GM12878 (cell line): ENCODE results near the gene RO60. TPM values are rescaled to one million over a fixed set of nuclear protein-coding genes. Genes with fewer than 3 reads are reported as not detected.

ENCODE experiments used
- ATAC-seq: fragments of 200-7000 bp; cut with Tn5 transposase; 3 replicates; pipeline ENCODE4 v1.9.1; 2020; ENCODE audit warnings: mild to moderate bottlenecking, moderate library complexity
- BruUV-seq: library from RNA; stranded (reverse); fragments of 400-500 nt; replicated peaks from 2 replicates; lab custom pipeline; 2021; lab: Mats Ljungman, UMichigan
- CTCF ChIA-PET: fragments of 300-600 bp; sonication (Branson Sonifier 250); formaldehyde crosslinking; extraction: SDS; loops from one replicate; lab custom pipeline; 2021; ENCODE audit warnings: inconsistent platforms; lab: Yijun Ruan, JAX
- POLR2A ChIA-PET: fragments of 350-600 bp; formaldehyde crosslinking; extraction: SDS; loops from one replicate; lab custom pipeline; 2021; ENCODE audit warnings: inconsistent platforms; lab: Charles Lee
- RAD21 ChIA-PET: fragments of 300-600 bp; sonication (Branson Sonifier 250); formaldehyde crosslinking; loops from one replicate; lab custom pipeline; 2023; ENCODE audit warnings: antibody characterized with exemption; ENCODE audit not compliant: unreplicated experiment; lab: Charles Lee
- SMC1A ChIA-PET: fragments of 300-600 bp; sonication (Branson Sonifier 250); formaldehyde crosslinking; loops from one replicate; lab custom pipeline; 2023; ENCODE audit not compliant: unreplicated experiment, uncharacterized antibody; lab: Charles Lee
- DNase-seq: peaks from one replicate; pipeline ENCODE4 v3.0.0-alpha.2; 2011; ENCODE audit warnings: low read depth, low spot score
- FAIRE-seq: peaks from 3 replicates; lab custom pipeline; 2011; peaks lifted over from hg19 to GRCh38; lab: Jason Lieb, UNC
- H2AFZ ChIP-seq: 2 replicates; pipeline ENCODE4 v1.6.0; 2011; ENCODE audit warnings: low read depth, low read length, control low read depth; ENCODE audit not compliant: control insufficient read depth
- H3K27ac ChIP-seq: 2 replicates; pipeline ENCODE4 v1.5.1; 2011; ENCODE audit warnings: control low read depth; ENCODE audit not compliant: control insufficient read depth, insufficient read depth
- H3K27me3 ChIP-seq, 2 experiments: replicated peaks in 1 of 2; 2 replicates each; pipeline versions ENCODE4 v1.6.0 to v1.6.1; 2011; ENCODE audit warnings: low read length in 1 of 2; ENCODE audit not compliant: control insufficient read depth in 2 of 2, insufficient read depth in 2 of 2
- H3K36me3 ChIP-seq, 2 experiments: 2 replicates each; pipeline ENCODE4 v1.5.1; 2011; ENCODE audit warnings: low read length in 1 of 2; ENCODE audit not compliant: control insufficient read depth in 2 of 2, insufficient read depth in 2 of 2
- H3K4me1 ChIP-seq: 2 replicates; pipeline ENCODE4 v1.6.1; 2011; ENCODE audit warnings: mild to moderate bottlenecking, low read length, moderate library complexity, mixed read lengths; ENCODE audit not compliant: control insufficient read depth, insufficient read depth
- H3K4me2 ChIP-seq: 2 replicates; pipeline ENCODE4 v1.6.0; 2011; ENCODE audit warnings: control low read depth; ENCODE audit not compliant: control insufficient read depth, insufficient read depth
- H3K4me3 ChIP-seq: fragments of 200-600 bp; sonication (generic); 2 replicates; pipeline ENCODE4 v1.5.1; 2016
- H3K79me2 ChIP-seq: 2 replicates; pipeline ENCODE4 v1.6.0; 2011; ENCODE audit warnings: low read length; ENCODE audit not compliant: control insufficient read depth, insufficient read depth
- H3K9ac ChIP-seq: 2 replicates; pipeline ENCODE4 v1.8.0; 2011; ENCODE audit warnings: low read length, control low read depth, mixed read lengths; ENCODE audit not compliant: control insufficient read depth, insufficient read depth
- H3K9me3 ChIP-seq: replicated peaks from 3 replicates; pipeline ENCODE4 v1.5.1; 2011; ENCODE audit warnings: mild to moderate bottlenecking, low read length; ENCODE audit not compliant: control insufficient read depth, insufficient read depth
- H4K20me1 ChIP-seq: 2 replicates; pipeline ENCODE4 v1.6.0; 2011; ENCODE audit not compliant: control insufficient read depth, insufficient read depth
- ASH2L ChIP-seq: fragments of 300-600, 200-600 bp; sonication (generic); IDR thresholded peaks from 2 replicates; pipeline ENCODE4 v1.6.1; 2017; ENCODE audit warnings: low read depth, mild to moderate bottlenecking, borderline replicate concordance
- E2F8 ChIP-seq: fragments of 450-650 bp; IDR thresholded peaks from 2 replicates; pipeline ENCODE4 v1.6.1; 2018; ENCODE audit warnings: mild to moderate bottlenecking, low read depth, moderate library complexity; ENCODE audit not compliant: partially characterized antibody
- FOS ChIP-seq: IDR thresholded peaks from 3 replicates; pipeline ENCODE4 v1.6.1; 2011; ENCODE audit warnings: borderline replicate concordance; ENCODE audit not compliant: insufficient read length; ENCODE audit errors: extremely low read depth
- IRF4 ChIP-seq: IDR thresholded peaks from 2 replicates; pipeline ENCODE4 v1.6.1; 2011; ENCODE audit warnings: low read depth, low read length
- NR2C2 ChIP-seq: IDR thresholded peaks from 2 replicates; pipeline ENCODE4 v1.6.1; 2011; ENCODE audit warnings: borderline replicate concordance, low read depth; ENCODE audit not compliant: control insufficient read depth, insufficient read length
- ZNF384 ChIP-seq: IDR thresholded peaks from 2 replicates; pipeline ENCODE4 v1.6.1; 2012; ENCODE audit warnings: low read depth, mild to moderate bottlenecking, low read length, improper control_type of control experiment, borderline replicate concordance
- WGBS: methylation state at CpG from one replicate; pipeline ENCODE4 v1.1.6; 2016; ENCODE audit warnings: low lambda C conversion rate; ENCODE audit not compliant: insufficient replicate concordance, insufficient coverage; ENCODE audit errors: missing lambda C conversion rate; 5-methylcytosine and 5-hydroxymethylcytosine counted together
- in situ Hi-C: fragments of 300-500 bp; cut with MboI; formaldehyde crosslinking; loops from 9 replicates; pipeline ENCODE4 v1.14.3; 2018; ENCODE audit warnings: mixed read lengths
- intact Hi-C: fragments of 100-400 bp; cut with micrococcal nuclease; formaldehyde crosslinking; loops from one replicate; pipeline ENCODE4 v1.14.2; 2022; ENCODE audit not compliant: unreplicated experiment
- polyA plus RNA-seq, 11 experiments: library from polyadenylated mRNA; depleted of rRNA in 4 of 11; unstranded in 6 of 11; stranded (reverse) in 5 of 11; fragments of >200 nt; fragmentation: Nextera tagmentation in 4 of 11; fragmentation: Illumina TruSeq in 1 of 11; extraction: Ambion mirVana in 4 of 11; extraction: Trizol in 1 of 11; gene quantifications; 1 replicate in 1 of 11; 2 replicates in 10 of 11; pipeline versions ENCODE4 v1.2.1 to v1.2.3, GENCODE V29; 2011 to 2016; ENCODE audit warnings: inconsistent platforms in 2 of 11, missing spikeins in 2 of 11, low read depth in 1 of 11
- total RNA-seq, 4 experiments: library from RNA; depleted of rRNA in 3 of 4; stranded (reverse); fragments of >200 nt in 3 of 4; fragmentation: Illumina TruSeq in 1 of 4; extraction: Trizol in 1 of 4; gene quantifications; 2 replicates each; pipeline versions ENCODE4 v1.2.1 to v1.2.3, GENCODE V29; 2013 to 2021

RO60 gene
- total and polyA plus RNA-seq, 10 of the 15 experiments (the other 5 are each of a cell fraction or from before 2014, with no cell fraction given): 21.1 to 143 (median 83.1) TPM

DNA sequence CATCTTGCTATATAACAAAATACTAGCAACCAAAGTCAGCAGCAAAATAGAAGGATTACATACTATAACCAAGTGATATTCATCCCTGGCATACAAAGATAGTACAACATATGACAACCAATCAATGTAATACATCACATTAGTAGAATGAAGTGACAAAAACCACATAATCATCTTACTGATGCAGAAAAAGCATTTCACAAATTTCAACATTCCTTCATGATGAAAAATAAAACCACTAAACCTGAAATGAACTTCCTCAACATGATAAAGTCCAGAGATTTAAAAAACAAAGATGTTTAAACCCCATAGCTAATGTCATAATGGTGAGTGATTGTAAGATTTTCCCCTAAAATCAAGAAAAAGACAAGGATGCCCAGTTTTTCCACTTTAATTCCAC lies 18.6 kb downstream of the RO60 start (continued):
- no peak for TF ChIP-seq ASH2L

DNA sequence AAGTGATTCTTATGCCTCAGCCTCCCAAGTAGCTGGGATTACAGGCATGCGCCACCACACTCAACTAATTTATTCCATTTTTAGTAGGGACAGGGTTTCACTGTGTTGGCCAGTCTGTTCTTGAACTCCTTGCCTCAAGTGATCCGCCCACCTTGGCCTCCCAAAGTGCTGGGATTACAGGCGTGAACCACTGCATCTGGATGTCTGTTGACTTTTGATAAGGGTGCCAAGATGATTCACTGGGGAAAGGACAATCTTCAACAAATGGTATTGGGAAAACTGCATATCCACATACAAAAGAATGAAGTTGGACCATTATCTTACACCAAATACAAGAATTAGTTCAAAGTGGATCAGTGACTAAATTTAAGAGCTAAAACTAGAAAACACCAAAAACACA lies 19.8 kb downstream of the RO60 start:
- ATAC-seq (no peak), FAIRE-seq (no peak), DNase-seq (no peak)
- Histone ChIP-seq H3K36me3 (peaks cover 2 to 39% of the 10 kb centered on the region in 2 experiments), H3K9ac (no peak overlapping the region), H3K27ac (no peak overlapping the region), H3K79me2 (peaks cover 4% of the 10 kb centered on the region), H2AFZ (no peak overlapping the region), H3K4me2 (no peak overlapping the region), H3K27me3 (no peaks in the 10 kb centered on the region), H3K4me1 (peaks cover 11% of the 10 kb centered on the region; the same call in 1 of the 2 replicates), H3K9me3 (peaks cover 6% of the 10 kb centered on the region), H3K4me3 (no peak overlapping the region), H4K20me1 (no peaks in the 10 kb centered on the region)
- ChIA-PET RAD21 (no interaction called here), CTCF (no interaction called here), POLR2A (no interaction called here), SMC1A (interaction anchor here (1.4 kb wide), 1 partner anchor 8 kb away, joined by 5 read pairs; no protein-coding TSS in a partner anchor)
- no TSS peak for BruUV-seq
- in situ Hi-C loops (no loop called here), intact Hi-C loops (no loop called here)
- WGBS: 98% methylated on average over 3 of the region's 3 CpGs
- TF ChIP-seq NR2C2 (no peak), FOS (no peak), ZNF384 (no peak), IRF4 (no peak), E2F8 (no peak)
